ENCODE data around the gene PATL1.

The PATL1 gene

DNA sequence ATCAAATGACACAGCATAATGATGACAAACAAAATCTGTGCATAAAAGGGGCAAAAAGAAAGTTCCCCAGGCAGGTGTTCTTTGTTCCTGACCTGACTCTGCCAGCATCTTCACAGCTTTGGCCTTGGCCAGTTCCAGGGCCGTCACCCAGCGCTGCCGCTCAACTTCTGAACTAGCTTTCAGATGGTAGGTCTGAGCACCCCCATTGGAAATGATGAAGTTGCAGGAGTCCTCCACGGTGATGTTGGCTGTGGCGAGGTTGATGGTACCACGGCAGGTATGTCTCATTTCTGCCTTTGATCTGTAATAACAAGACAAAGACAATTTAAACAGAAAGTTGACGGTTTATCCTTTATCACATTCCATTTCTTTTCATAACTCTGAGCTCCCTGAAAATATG, 58.5 kb downstream of the PATL1 start:
- Histone ChIP-seq H3K4me3 (ENCODE audit: severe bottlenecking) (no peak overlapping the region), H3K27ac (ENCODE audit: poor library complexity, severe bottlenecking) (no peak overlapping the region), H3K27me3 (ENCODE audit: insufficient read depth, poor library complexity, severe bottlenecking) (no peaks in the 10 kb centered on the region), H3K36me3 (ENCODE audit: low read depth) (peaks cover 83% of the 10 kb centered on the region), H3K9me3 (ENCODE audit: severe bottlenecking) (no peaks in the 10 kb centered on the region), H3K4me1 (ENCODE audit: insufficient read depth, poor library complexity, severe bottlenecking) (peaks cover 11% of the 10 kb centered on the region)
- TF ChIP-seq, protein P1, sequence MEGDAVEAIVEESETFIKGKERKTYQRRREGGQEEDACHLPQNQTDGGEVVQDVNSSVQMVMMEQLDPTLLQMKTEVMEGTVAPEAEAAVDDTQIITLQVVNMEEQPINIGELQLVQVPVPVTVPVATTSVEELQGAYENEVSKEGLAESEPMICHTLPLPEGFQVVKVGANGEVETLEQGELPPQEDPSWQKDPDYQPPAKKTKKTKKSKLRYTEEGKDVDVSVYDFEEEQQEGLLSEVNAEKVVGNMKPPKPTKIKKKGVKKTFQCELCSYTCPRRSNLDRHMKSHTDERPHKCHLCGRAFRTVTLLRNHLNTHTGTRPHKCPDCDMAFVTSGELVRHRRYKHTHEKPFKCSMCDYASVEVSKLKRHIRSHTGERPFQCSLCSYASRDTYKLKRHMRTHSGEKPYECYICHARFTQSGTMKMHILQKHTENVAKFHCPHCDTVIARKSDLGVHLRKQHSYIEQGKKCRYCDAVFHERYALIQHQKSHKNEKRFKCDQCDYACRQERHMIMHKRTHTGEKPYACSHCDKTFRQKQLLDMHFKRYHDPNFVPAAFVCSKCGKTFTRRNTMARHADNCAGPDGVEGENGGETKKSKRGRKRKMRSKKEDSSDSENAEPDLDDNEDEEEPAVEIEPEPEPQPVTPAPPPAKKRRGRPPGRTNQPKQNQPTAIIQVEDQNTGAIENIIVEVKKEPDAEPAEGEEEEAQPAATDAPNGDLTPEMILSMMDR (IDR thresholded peaks at IDR 0.05; ENCODE audit: poor library complexity, severe bottlenecking) = no peak
- DNase-seq (ENCODE audit: low spot score) = no peak
- no peak for ATAC-seq (ENCODE audit: low read depth)

DNA sequence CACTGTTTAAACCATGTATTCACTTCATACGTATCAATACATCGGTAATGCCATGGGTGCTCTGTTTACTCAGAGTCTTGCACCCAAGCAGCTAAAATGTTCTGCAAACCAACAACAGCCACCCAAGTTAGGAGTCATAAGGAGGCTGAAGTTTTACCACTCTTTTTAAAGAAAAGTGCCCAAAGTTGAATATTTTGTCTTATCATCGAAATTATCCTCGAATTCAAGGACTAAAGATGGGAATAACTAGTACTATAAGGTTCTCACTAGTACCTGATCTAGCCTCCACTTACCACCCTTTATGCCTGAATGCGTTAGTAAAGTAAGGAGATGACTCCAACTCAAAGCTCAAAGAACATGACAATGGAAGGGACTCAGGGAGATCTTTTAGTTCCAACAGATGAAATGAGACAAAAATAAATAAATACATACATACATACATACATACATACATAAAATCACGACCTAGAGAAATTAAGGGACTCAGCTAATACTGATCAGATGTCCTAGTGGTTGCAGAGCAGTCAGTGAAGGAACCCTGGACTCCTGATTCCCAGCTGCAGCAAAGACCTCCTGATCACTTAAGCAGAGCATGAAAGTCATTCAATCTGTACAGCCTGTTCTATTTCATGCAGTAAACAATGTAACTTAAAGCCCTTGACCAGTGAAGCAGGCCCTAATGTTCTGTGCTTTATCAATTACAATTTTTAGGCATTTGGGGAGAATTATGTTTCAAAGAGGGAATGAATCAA, 61.0 kb downstream of the PATL1 start:
- H3K36me3 ChIP-seq (ENCODE audit: low read depth) = peaks cover 93% of the 10 kb centered on the region
- H3K27ac ChIP-seq (ENCODE audit: poor library complexity, severe bottlenecking) = no peak overlapping the region
- H3K9me3 ChIP-seq (ENCODE audit: severe bottlenecking) = no peaks in the 10 kb centered on the region
- no peak overlapping the region for H3K4me3 ChIP-seq (ENCODE audit: severe bottlenecking)
- no peaks in the 10 kb centered on the region for H3K4me1 ChIP-seq (ENCODE audit: insufficient read depth, poor library complexity, severe bottlenecking)
- ATAC-seq (ENCODE audit: low read depth) = no peak
- TF ChIP-seq, protein P1 (IDR thresholded peaks at IDR 0.05; ENCODE audit: poor library complexity, severe bottlenecking) = no peak
- no peak for DNase-seq (ENCODE audit: low spot score)
- no peaks in the 10 kb centered on the region for H3K27me3 ChIP-seq (ENCODE audit: insufficient read depth, poor library complexity, severe bottlenecking)

DNA sequence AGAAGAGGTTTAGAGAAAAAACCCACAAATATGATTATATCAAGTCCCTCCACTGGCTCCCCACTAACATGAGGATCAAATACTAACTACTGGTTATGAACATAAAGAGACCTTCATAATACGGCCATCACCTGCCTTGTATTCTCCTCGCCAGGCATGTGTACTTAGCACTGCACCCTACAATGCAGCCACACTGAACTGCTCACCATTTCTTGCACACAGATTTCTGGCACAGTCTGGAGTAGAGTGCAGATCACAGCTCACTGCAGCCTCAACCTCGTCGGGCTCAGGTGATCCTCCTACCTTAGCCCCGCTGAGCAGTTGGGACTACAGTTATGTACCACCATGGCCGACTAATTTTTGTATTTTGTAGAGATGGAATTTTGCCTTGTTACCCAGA, 66.4 kb downstream of the PATL1 start:
- peaks cover 96% of the 10 kb centered on the region for H3K36me3 ChIP-seq (ENCODE audit: low read depth)
- ATAC-seq (ENCODE audit: low read depth) (no peak), DNase-seq (ENCODE audit: low spot score) (no peak)
- no peaks in the 10 kb centered on the region for H3K4me1 ChIP-seq (ENCODE audit: insufficient read depth, poor library complexity, severe bottlenecking)
- TF ChIP-seq, protein P1 (IDR thresholded peaks at IDR 0.05; ENCODE audit: poor library complexity, severe bottlenecking) = no peak
- H3K4me3 ChIP-seq (ENCODE audit: severe bottlenecking) = no peak overlapping the region
- no peak overlapping the region for H3K27ac ChIP-seq (ENCODE audit: poor library complexity, severe bottlenecking)
- H3K9me3 ChIP-seq (ENCODE audit: severe bottlenecking) = no peaks in the 10 kb centered on the region
- H3K27me3 ChIP-seq (ENCODE audit: insufficient read depth, poor library complexity, severe bottlenecking) = no peaks in the 10 kb centered on the region

DNA sequence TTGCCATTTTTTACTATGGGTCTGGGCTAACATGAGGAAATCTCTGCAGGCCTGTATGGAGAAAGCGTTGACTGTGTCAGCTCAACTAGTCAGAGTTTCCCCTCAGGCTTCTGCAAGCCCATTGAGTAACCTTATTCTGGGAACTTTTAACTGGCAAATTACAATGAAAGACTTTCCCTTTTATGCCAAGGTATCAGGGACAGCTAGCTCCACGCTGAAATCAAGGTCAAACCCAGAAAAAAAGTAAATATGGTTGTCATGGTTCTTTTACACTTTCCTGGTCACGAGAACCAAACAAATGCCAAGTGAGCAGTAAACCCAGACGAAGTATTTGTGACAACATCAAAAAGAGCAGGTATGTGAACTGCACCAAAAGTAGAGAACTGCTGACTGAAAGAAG, 67.0 kb downstream of the PATL1 start:
- Histone ChIP-seq H3K4me3 (ENCODE audit: severe bottlenecking) (no peak overlapping the region), H3K4me1 (ENCODE audit: insufficient read depth, poor library complexity, severe bottlenecking) (no peaks in the 10 kb centered on the region), H3K9me3 (ENCODE audit: severe bottlenecking) (no peaks in the 10 kb centered on the region), H3K27ac (ENCODE audit: poor library complexity, severe bottlenecking) (no peak overlapping the region), H3K36me3 (ENCODE audit: low read depth) (peaks cover 96% of the 10 kb centered on the region), H3K27me3 (ENCODE audit: insufficient read depth, poor library complexity, severe bottlenecking) (no peaks in the 10 kb centered on the region)
- TF ChIP-seq, protein P1 (IDR thresholded peaks at IDR 0.05; ENCODE audit: poor library complexity, severe bottlenecking) = no peak
- ATAC-seq (ENCODE audit: low read depth) = no peak
- DNase-seq (ENCODE audit: low spot score) = no peak

DNA sequence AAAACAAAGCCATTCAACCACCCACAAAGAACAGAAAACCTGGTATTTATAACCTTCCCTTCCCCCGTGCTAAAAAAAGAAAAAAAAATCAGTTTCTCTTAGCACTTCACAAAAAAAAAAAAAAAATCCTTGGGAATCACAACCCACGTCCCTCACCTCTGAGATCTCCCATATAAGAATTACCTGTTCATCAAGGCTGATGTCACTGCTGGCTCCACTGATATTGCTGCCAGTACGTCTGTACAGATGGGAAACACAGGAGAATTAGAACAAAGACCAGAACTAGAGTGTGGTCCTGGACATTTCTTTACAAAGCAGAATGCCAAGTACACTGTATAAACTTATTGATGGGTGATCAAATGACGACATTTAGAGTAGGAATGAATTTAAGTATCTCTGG, 68.2 kb downstream of the PATL1 start:
- Histone ChIP-seq H3K36me3 (ENCODE audit: low read depth) (peaks cover 97% of the 10 kb centered on the region), H3K27me3 (ENCODE audit: insufficient read depth, poor library complexity, severe bottlenecking) (no peaks in the 10 kb centered on the region), H3K27ac (ENCODE audit: poor library complexity, severe bottlenecking) (no peak overlapping the region), H3K4me1 (ENCODE audit: insufficient read depth, poor library complexity, severe bottlenecking) (no peaks in the 10 kb centered on the region), H3K4me3 (ENCODE audit: severe bottlenecking) (no peak overlapping the region), H3K9me3 (ENCODE audit: severe bottlenecking) (no peaks in the 10 kb centered on the region)
- ATAC-seq (ENCODE audit: low read depth) (no peak), DNase-seq (ENCODE audit: low spot score) (no peak)
- TF ChIP-seq, protein P1 (IDR thresholded peaks at IDR 0.05; ENCODE audit: poor library complexity, severe bottlenecking) = no peak
